Measurements from ENCODE around the gene CD40LG. TPM values are rescaled to one million over a fixed set of nuclear protein-coding genes. Genes with fewer than 3 reads are reported as not detected.

The CD40LG gene
- total RNA-seq, 4 donors from 2014 or later = 0.21 TPM; not detected in 3

DNA sequence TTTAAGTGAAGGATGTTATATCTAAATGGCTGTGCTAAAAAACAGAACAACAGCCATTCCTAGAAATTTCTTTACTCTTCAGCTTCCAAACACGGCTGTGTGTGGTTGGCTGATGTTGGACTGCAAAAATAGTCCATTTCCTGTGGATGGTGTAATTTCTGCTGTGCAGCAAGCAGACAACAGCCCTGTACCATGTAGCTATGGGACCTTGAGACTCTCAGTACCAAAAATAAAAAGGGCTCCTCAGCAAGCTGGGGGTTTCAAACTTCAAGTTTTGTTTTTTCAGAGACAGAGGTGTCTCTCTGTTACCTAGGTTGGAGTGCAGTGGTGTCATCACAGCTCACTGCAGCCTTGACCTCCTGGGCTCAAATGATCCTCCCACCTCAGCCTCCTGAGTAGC is 18.1 kb downstream of the CD40LG start:
- intact Hi-C loops (cut with DNase I; ENCODE audit: low total_unique reads) = no loop called here
- Histone ChIP-seq H3K36me3 (no peaks in the 10 kb centered on the region), H3K27me3 (no peaks in the 10 kb centered on the region), H3K4me3 (no peak overlapping the region), H3K27ac (no peak overlapping the region), H3K4me1 (no peaks in the 10 kb centered on the region), H3K9me3 (no peaks in the 10 kb centered on the region)
- no peak for DNase-seq
- TF ChIP-seq, protein P1, sequence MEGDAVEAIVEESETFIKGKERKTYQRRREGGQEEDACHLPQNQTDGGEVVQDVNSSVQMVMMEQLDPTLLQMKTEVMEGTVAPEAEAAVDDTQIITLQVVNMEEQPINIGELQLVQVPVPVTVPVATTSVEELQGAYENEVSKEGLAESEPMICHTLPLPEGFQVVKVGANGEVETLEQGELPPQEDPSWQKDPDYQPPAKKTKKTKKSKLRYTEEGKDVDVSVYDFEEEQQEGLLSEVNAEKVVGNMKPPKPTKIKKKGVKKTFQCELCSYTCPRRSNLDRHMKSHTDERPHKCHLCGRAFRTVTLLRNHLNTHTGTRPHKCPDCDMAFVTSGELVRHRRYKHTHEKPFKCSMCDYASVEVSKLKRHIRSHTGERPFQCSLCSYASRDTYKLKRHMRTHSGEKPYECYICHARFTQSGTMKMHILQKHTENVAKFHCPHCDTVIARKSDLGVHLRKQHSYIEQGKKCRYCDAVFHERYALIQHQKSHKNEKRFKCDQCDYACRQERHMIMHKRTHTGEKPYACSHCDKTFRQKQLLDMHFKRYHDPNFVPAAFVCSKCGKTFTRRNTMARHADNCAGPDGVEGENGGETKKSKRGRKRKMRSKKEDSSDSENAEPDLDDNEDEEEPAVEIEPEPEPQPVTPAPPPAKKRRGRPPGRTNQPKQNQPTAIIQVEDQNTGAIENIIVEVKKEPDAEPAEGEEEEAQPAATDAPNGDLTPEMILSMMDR (IDR thresholded peaks at IDR 0.05) = no peak
- no peak for TF ChIP-seq POLR2A (IDR thresholded peaks at IDR 0.05)

DNA sequence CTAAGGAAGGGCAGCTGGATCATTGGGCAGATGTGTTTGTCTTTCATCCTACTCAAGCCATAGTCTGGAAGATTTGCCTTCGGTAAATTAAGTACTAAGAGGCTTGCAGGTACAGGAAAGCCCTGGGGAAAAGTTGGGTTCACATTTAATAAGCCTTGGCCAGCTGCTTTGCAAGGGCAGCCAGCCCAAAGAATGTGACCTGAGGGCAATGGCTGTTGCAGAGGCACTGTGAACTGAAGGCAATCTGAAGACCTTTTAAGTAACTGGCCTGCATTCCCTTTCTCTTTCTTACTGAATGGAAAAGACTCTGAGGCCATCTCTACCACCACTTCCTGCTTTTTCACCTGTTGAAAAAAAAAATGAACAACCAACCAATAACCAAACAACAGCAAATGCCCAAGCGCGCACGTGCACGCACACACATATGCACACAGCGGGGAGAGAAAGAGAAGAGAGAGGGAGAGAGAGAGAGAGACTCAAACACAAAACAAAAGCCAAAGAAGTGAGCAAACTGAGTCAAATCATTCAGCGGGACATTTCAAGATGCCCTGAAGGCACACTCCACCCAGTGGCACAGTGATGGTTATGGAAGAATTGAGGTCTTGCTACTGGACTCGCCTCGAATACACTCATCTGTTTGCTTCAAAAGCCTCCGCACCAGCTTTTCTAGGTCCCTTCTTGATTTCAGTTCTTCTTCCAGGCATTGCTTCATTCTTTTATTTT is 19.6 kb downstream of the CD40LG start:
- DNase-seq = no peak
- no peak overlapping the region for H3K4me3 ChIP-seq
- H3K36me3 ChIP-seq = no peaks in the 10 kb centered on the region
- no peaks in the 10 kb centered on the region for H3K4me1 ChIP-seq
- intact Hi-C loops (cut with DNase I; ENCODE audit: low total_unique reads) = no loop called here
- H3K9me3 ChIP-seq = no peaks in the 10 kb centered on the region
- no peak for TF ChIP-seq POLR2A (IDR thresholded peaks at IDR 0.05)
- TF ChIP-seq, protein P1 (IDR thresholded peaks at IDR 0.05) = no peak
- H3K27me3 ChIP-seq = no peaks in the 10 kb centered on the region
- H3K27ac ChIP-seq = no peak overlapping the region

DNA sequence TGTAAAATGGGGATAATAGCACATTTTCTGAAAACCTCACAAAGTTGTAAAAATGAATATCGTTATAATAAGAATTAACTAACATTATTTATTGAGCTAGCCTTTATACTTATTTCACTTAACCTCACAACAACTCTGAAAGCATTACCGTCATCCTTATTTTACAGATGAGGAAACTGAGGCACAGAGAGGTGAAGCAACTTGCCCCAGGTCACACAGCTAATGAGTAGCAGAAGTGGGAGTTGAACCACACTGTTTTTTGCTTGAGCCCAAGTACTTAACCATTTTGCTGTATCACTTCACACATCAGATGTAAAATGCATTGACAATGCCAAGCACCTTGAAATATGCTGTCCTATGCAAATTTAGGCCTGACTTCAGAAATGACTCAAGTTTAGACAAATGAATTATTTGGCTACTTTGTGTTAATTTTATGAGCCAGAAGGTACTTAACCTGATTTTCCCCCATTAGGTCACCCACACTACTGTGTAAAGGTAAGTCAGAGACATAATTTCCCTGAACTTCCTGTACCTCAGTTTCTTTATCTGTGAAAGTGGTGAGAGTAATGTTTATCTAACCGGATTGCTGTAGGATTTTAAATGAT is 23.1 kb downstream of the CD40LG start:
- Histone ChIP-seq H3K9me3 (no peaks in the 10 kb centered on the region), H3K4me1 (no peaks in the 10 kb centered on the region), H3K27ac (no peak overlapping the region), H3K4me3 (no peak overlapping the region), H3K36me3 (no peaks in the 10 kb centered on the region), H3K27me3 (no peaks in the 10 kb centered on the region)
- TF ChIP-seq, protein P1 (IDR thresholded peaks at IDR 0.05) = no peak
- TF ChIP-seq POLR2A (IDR thresholded peaks at IDR 0.05) = no peak
- intact Hi-C loops (cut with DNase I; ENCODE audit: low total_unique reads) = no loop called here
- DNase-seq = no peak

DNA sequence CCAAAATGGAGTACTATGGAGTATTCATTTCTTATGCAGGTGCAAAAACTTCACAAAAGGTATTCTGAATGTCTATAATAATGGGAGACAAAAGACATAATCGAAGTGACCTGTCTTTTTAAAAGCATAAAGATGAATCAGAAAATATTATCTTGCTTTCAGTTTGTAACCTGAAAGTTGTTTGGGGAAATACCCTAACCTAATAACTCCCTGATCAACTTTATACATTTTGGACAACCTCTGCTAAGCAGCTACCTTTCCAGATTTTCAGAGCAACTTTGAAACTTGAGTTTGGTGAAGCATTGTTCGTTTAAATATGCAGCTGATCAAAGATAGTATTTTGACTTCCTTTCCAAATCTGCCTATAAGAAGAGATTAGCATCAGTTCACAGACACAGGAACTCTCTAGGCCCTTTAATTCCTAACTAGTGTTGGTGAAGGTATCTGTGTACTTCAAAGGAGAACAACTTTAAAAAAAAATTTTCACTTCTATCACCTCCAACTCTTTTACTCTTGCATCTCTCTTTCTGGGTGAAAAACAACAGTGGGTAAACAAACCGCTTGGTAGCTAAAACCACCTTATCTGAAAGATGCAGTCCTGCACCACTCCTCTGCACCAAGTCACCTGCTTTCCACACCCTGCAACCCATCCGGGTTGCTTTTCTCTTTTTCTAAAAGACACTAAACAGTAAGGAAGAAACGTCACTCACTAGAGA is 26.5 kb downstream of the CD40LG start:
- intact Hi-C loops (cut with DNase I; ENCODE audit: low total_unique reads) = no loop called here
- H3K9me3 ChIP-seq = no peaks in the 10 kb centered on the region
- no peak overlapping the region for H3K27ac ChIP-seq
- no peak for TF ChIP-seq POLR2A (IDR thresholded peaks at IDR 0.05)
- TF ChIP-seq, protein P1 (IDR thresholded peaks at IDR 0.05) = no peak
- no peak overlapping the region for H3K4me3 ChIP-seq
- H3K27me3 ChIP-seq = no peaks in the 10 kb centered on the region
- no peaks in the 10 kb centered on the region for H3K36me3 ChIP-seq
- DNase-seq = no peak
- H3K4me1 ChIP-seq = no peaks in the 10 kb centered on the region

DNA sequence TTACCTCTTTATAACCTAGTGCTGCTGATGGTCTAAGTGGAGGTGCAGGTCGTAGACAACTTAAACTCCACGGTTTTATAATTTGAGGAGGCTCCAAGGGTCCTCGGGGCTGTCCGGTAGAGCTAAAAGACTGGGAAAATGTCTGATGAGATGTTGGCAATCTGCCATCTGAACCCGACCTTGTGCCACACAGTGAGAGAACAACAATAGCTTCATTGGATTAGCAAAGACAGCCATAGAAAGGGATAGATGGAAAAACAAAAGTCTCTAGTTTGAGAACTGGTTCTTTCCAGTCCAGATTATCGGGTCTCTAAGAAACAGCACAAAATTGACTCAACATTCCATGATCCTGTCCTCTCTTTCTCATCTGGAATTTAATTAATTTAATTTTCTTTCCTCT is 31.6 kb downstream of the CD40LG start:
- Histone ChIP-seq H3K4me1 (no peaks in the 10 kb centered on the region), H3K4me3 (no peak overlapping the region), H3K9me3 (no peaks in the 10 kb centered on the region), H3K27me3 (no peaks in the 10 kb centered on the region), H3K36me3 (no peaks in the 10 kb centered on the region), H3K27ac (no peak overlapping the region)
- no peak for DNase-seq
- intact Hi-C loops (cut with DNase I; ENCODE audit: low total_unique reads) = no loop called here
- TF ChIP-seq POLR2A (IDR thresholded peaks at IDR 0.05) = no peak
- TF ChIP-seq, protein P1 (IDR thresholded peaks at IDR 0.05) = no peak
